BLaER1 treated with 17β-estradiol and CSF1 and Interleukin-3, amounts not matched to agents 10 nM and 100 nM (cell line): ENCODE data around the gene NRG3.

Source experiments
- H3K27ac ChIP-seq, 11 experiments: shearing (Covaris generic); formaldehyde crosslinking; 2 replicates each; pipeline ENCODE4 v1.8.1; 2022
- H3K27me3 ChIP-seq, 11 experiments: shearing (Covaris generic); formaldehyde crosslinking; 2 replicates each; pipeline ENCODE4 v1.8.1; 2022
- H3K36me3 ChIP-seq, 11 experiments: shearing (Covaris generic); formaldehyde crosslinking; 2 replicates each; pipeline ENCODE4 v1.8.1; 2022
- H3K4me1 ChIP-seq, 10 experiments: shearing (Covaris generic); formaldehyde crosslinking; 2 replicates each; pipeline ENCODE4 v1.8.1; 2022
- H3K4me2 ChIP-seq, 11 experiments: shearing (Covaris generic); formaldehyde crosslinking; 2 replicates each; pipeline ENCODE4 v1.8.1; 2022
- H3K4me3 ChIP-seq, 10 experiments: shearing (Covaris generic); formaldehyde crosslinking; 2 replicates each; pipeline ENCODE4 v1.8.1; 2022
- H3K9ac ChIP-seq, 11 experiments: shearing (Covaris generic); formaldehyde crosslinking; 2 replicates each; pipeline ENCODE4 v1.8.1; 2022
- H3K9me3 ChIP-seq, 11 experiments: shearing (Covaris generic); formaldehyde crosslinking; replicated peaks in 1 of 11; 2 replicates each; pipeline ENCODE4 v1.8.1; 2022
- H4K20me1 ChIP-seq, 11 experiments: shearing (Covaris generic); formaldehyde crosslinking; 2 replicates each; pipeline ENCODE4 v1.8.1; 2022
- Cebpa-rat ChIP-seq, 11 experiments: shearing (Covaris generic); IDR thresholded peaks; 2 replicates each; pipeline ENCODE4 v1.8.1; 2022

Gene NRG3

DNA sequence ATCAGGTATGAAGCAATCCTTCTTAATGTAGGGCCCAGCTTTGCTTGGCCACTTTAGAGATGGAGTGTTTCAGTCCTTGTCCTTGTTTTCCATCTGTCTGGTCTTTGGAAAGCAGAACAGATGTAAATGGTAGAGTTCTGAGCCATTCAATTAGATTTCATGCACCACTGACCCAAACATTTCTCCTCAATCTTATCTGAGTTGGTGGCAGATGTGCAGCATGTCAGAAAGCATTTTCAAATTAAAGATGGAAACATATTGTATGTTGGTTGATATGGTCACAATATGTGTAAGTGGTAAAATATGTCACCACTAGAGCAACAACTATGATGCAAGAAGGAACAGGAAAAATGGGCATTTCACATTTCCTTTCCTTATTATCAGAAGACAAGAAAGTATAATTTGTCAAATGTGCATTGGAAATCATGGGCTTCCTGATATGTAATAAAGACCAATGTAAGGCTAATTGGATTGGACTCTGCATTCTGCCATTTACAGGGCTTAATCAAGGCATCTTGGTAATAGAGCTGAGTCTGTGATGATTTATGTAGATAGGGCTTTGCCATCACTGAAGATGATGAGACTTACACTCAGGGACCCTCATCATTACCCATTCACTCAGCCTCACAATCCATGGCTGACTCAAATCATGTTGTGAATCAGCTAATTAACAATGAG is 750.7 kb downstream of the NRG3 start:
- no peak overlapping the region for H3K27ac ChIP-seq
- no peak for TF ChIP-seq Cebpa-rat (IDR thresholded peaks at IDR 0.05)
- H3K4me1 ChIP-seq: peaks cover 0 to 10% (median 0%) of the 10 kb centered on the region in 10 experiments; a peak in 6 of 20 replicates
- no peak overlapping the region for H3K9ac ChIP-seq
- H3K27me3 ChIP-seq: no peaks in the 10 kb centered on the region
- H3K9me3 ChIP-seq: peaks cover 0 to 2% (median 0%) of the 10 kb centered on the region in 11 experiments; a peak in 7 of 22 replicates
- peak overlapping the region in 3 of 11 experiments; percentile 0 to 17 (median 2); a peak in 2 of 22 replicates for H3K4me2 ChIP-seq
- peaks cover 0 to 3% (median 0%) of the 10 kb centered on the region in 11 experiments; a peak in 1 of 22 replicates for H3K36me3 ChIP-seq
- H4K20me1 ChIP-seq: no peaks in the 10 kb centered on the region
- H3K4me3 ChIP-seq: no peak overlapping the region

GRCh38 chr10:82628373-82628772 is 753.4 kb downstream of the NRG3 start:
- Histone ChIP-seq H3K27ac (no peak overlapping the region), H4K20me1 (no peaks in the 10 kb centered on the region), H3K9me3 (0 out of 22 replicates have a peak, but pooled peaks cover 0 to 7% (median 0%) of the 10 kb centered on the region in 11 experiments), H3K27me3 (no peaks in the 10 kb centered on the region), H3K9ac (no peak overlapping the region), H3K4me2 (no peak overlapping the region), H3K4me3 (no peak overlapping the region), H3K4me1 (peaks cover 0 to 10% (median 0%) of the 10 kb centered on the region in 10 experiments; a peak in 6 of 20 replicates), H3K36me3 (peaks cover 0 to 3% (median 0%) of the 10 kb centered on the region in 11 experiments; a peak in 1 of 22 replicates)
- TF ChIP-seq Cebpa-rat (IDR thresholded peaks at IDR 0.05): no peak

DNA sequence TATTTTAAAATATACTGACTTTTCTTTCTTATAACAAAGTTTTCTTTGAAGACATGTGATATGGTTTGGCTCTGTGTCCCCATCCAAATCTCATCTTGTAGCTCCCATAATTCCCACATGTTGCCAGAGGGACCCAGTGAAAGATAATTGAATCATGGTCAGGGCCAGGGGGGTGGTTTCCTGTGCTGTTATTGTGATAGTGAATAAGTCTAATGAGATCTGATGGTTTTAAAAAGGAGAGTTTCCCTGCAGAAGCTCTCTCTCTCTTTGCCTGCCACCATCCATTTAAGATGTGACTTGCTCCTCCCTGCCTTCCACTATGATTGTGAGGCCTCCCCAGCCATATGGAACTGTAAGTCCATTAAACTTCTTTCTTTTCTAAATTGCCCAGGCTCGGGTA is 768.1 kb downstream of the NRG3 start:
- no peak overlapping the region for H3K4me3 ChIP-seq
- H3K9me3 ChIP-seq: peaks cover 0 to 18% (median 10%) of the 10 kb centered on the region in 11 experiments; a peak in 13 of 22 replicates
- no peaks in the 10 kb centered on the region for H4K20me1 ChIP-seq
- TF ChIP-seq Cebpa-rat (IDR thresholded peaks at IDR 0.05): no peak
- H3K4me1 ChIP-seq: peaks cover 0 to 15% (median 7%) of the 10 kb centered on the region in 10 experiments; a peak in 8 of 20 replicates
- H3K27me3 ChIP-seq: no peaks in the 10 kb centered on the region
- H3K27ac ChIP-seq: no peak overlapping the region
- H3K9ac ChIP-seq: no peak overlapping the region
- no peak overlapping the region; a peak in 4 of 22 replicates for H3K4me2 ChIP-seq
- H3K36me3 ChIP-seq: peaks cover 0 to 8% (median 0%) of the 10 kb centered on the region in 11 experiments; a peak in 2 of 22 replicates

GRCh38 chr10:82643601-82644000 is 768.6 kb downstream of the NRG3 start:
- Histone ChIP-seq H3K27me3 (no peaks in the 10 kb centered on the region), H3K9ac (no peak overlapping the region; a peak in 1 of 22 replicates), H3K4me1 (peaks cover 0 to 15% (median 7%) of the 10 kb centered on the region in 10 experiments; a peak in 8 of 20 replicates), H3K27ac (no peak overlapping the region), H3K4me3 (no peak overlapping the region), H4K20me1 (no peaks in the 10 kb centered on the region), H3K36me3 (peaks cover 0 to 8% (median 0%) of the 10 kb centered on the region in 11 experiments; a peak in 2 of 22 replicates), H3K4me2 (peak overlapping the region in 5 of 11 experiments; percentile 1 to 36 (median 23); a peak in 5 of 22 replicates), H3K9me3 (peaks cover 0 to 18% (median 10%) of the 10 kb centered on the region in 11 experiments; a peak in 13 of 22 replicates)
- TF ChIP-seq Cebpa-rat (IDR thresholded peaks at IDR 0.05): no peak

DNA sequence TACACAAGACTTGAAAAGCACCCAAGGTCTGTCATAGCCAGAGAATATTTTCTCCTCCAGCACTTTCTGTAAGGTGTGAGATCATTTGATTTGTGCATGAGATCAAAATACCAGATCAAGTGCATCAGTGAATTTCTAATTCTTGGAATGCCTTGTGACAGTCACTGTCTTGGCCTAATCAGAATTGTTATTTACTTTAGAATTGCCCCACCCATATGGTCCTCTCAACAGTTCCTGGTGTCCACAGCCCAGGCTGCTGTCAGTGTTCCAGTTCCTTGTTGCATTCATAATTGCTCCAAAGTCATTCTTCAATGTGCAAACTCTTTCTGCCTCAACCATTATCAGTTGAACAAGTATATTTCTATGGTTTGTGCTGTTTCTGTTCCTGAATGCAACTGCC is 770.2 kb downstream of the NRG3 start:
- Histone ChIP-seq H3K9me3 (peaks cover 0 to 23% (median 14%) of the 10 kb centered on the region in 11 experiments; a peak in 15 of 22 replicates), H3K36me3 (peaks cover 0 to 8% (median 0%) of the 10 kb centered on the region in 11 experiments; a peak in 2 of 22 replicates), H3K4me2 (no peak overlapping the region), H3K9ac (no peak overlapping the region), H3K4me1 (peaks cover 0 to 27% (median 17%) of the 10 kb centered on the region in 10 experiments; a peak in 12 of 20 replicates), H3K27ac (no peak overlapping the region), H3K4me3 (no peak overlapping the region), H3K27me3 (no peaks in the 10 kb centered on the region), H4K20me1 (no peaks in the 10 kb centered on the region)
- no peak for TF ChIP-seq Cebpa-rat (IDR thresholded peaks at IDR 0.05)

GRCh38 chr10:82653244-82654155 is 778.5 kb downstream of the NRG3 start:
- H3K9me3 ChIP-seq: peaks cover 17 to 39% (median 30%) of the 10 kb centered on the region in 11 experiments
- peak overlapping the region in 9 of 11 experiments; percentile 4 to 55 (median 48); a peak in 16 of 22 replicates for H3K4me2 ChIP-seq
- peak overlapping the region in 6 of 11 experiments; percentile 19 to 58 (median 50); a peak in 9 of 22 replicates for H3K27ac ChIP-seq
- H3K27me3 ChIP-seq: no peaks in the 10 kb centered on the region
- H4K20me1 ChIP-seq: no peaks in the 10 kb centered on the region
- H3K36me3 ChIP-seq: peaks cover 0 to 17% (median 14%) of the 10 kb centered on the region in 11 experiments; a peak in 14 of 22 replicates
- peaks cover 4 to 82% (median 50%) of the 10 kb centered on the region in 10 experiments; a peak in 17 of 20 replicates for H3K4me1 ChIP-seq
- H3K9ac ChIP-seq: peak overlapping the region in 3 of 11 experiments; percentile 18 to 38 (median 21); a peak in 2 of 22 replicates
- H3K4me3 ChIP-seq: peak overlapping the region in 1 of 10 experiments; percentile 15; a peak in 1 of 20 replicates
- TF ChIP-seq Cebpa-rat (IDR thresholded peaks at IDR 0.05): no peak

- peaks cover 0 to 15% (median 5%) of the 10 kb centered on the region in 11 experiments; a peak in 5 of 22 replicates for H3K9me3 ChIP-seq
- H3K4me3 ChIP-seq: no peak overlapping the region
- H3K9ac ChIP-seq: no peak overlapping the region; a peak in 1 of 22 replicates
- H3K4me2 ChIP-seq: peak overlapping the region in 7 of 11 experiments; percentile 1 to 72 (median 33); a peak in 8 of 22 replicates
- H3K27me3 ChIP-seq: no peaks in the 10 kb centered on the region
- H3K4me1 ChIP-seq: peaks cover 6 to 96% (median 70%) of the 10 kb centered on the region in 10 experiments; a peak in 17 of 20 replicates
- TF ChIP-seq Cebpa-rat (IDR thresholded peaks at IDR 0.05): no peak
- no peaks in the 10 kb centered on the region for H4K20me1 ChIP-seq
- peaks cover 0 to 4% (median 0%) of the 10 kb centered on the region in 11 experiments; a peak in 1 of 22 replicates for H3K36me3 ChIP-seq
- peak overlapping the region in 6 of 11 experiments; percentile 73 to 89 (median 83); a peak in 12 of 22 replicates for H3K27ac ChIP-seq
These were observed 785.2 kb downstream of the NRG3 start for GRCh38 chr10:82660205-82660604.

- H3K27me3 ChIP-seq: no peaks in the 10 kb centered on the region
- no peak overlapping the region for H3K4me3 ChIP-seq
- H3K9ac ChIP-seq: peak overlapping the region in 1 of 11 experiments; percentile 41; a peak in 1 of 22 replicates
- peak overlapping the region in 6 of 11 experiments; percentile 73 to 89 (median 83); a peak in 10 of 22 replicates for H3K27ac ChIP-seq
- H3K36me3 ChIP-seq: peaks cover 0 to 4% (median 0%) of the 10 kb centered on the region in 11 experiments; a peak in 1 of 22 replicates
- no peaks in the 10 kb centered on the region for H4K20me1 ChIP-seq
- peaks cover 6 to 92% (median 64%) of the 10 kb centered on the region in 10 experiments; a peak in 17 of 20 replicates for H3K4me1 ChIP-seq
- peaks cover 0 to 23% (median 10%) of the 10 kb centered on the region in 11 experiments; a peak in 9 of 22 replicates for H3K9me3 ChIP-seq
- no peak for TF ChIP-seq Cebpa-rat (IDR thresholded peaks at IDR 0.05)
- peak overlapping the region in 4 of 11 experiments; percentile 32 to 72 (median 48); a peak in 7 of 22 replicates for H3K4me2 ChIP-seq
These were observed 786.0 kb downstream of the NRG3 start for GRCh38 chr10:82660986-82661385.
